Measurements from ENCODE around the gene PVR. TPM values are rescaled to one million over a fixed set of nuclear protein-coding genes. Genes with fewer than 3 reads are reported as not detected.

The PVR gene
- total and polyA plus RNA-seq, 5 donors from 2014 or later = 0.25 to 0.37 TPM; not detected in 3

- Mint-ChIP-seq H3K4me1 (peaks cover 0 to 4% (median 0%) of the 10 kb centered on the region in 4 donors), H3K36me3 (no peaks in the 10 kb centered on the region), H3K4me3 (no peak overlapping the region), H3K27ac (peak overlapping the region in 1 of 3 donors; percentile 56), H3K27me3 (peaks cover 30% of the 10 kb centered on the region), H3K9me3 (no peaks in the 10 kb centered on the region)
- Histone ChIP-seq H3K4me1 (ENCODE audit: control insufficient read depth, insufficient read depth, low read length, poor library complexity, severe bottlenecking) (peaks cover 7% of the 10 kb centered on the region), H3K36me3 (ENCODE audit: control insufficient read depth, insufficient read depth, low read length) (no peaks in the 10 kb centered on the region), H3K9me3 (ENCODE audit: control insufficient read depth in 2 of 2, low read length in 2 of 2) (no peaks in the 10 kb centered on the region), H3K27ac (ENCODE audit: insufficient read depth, low read length, poor library complexity, severe bottlenecking) (no peak overlapping the region), H3K27me3 (ENCODE audit: control insufficient read depth, insufficient read depth, low read length) (peaks cover 5% of the 10 kb centered on the region), H3K4me3 (ENCODE audit: low read depth, low read length) (no peak overlapping the region)
- no peak for ATAC-seq (ENCODE audit: low read depth in 2 of 2)
- DNase-seq = no peak
Observed at GRCh38 chr19:44641501-44642265, 2.0 kb upstream of the PVR start.

GRCh38 chr19:44642377-44642776, 1.3 kb upstream of the PVR start:
- no peak overlapping the region for H3K4me3 ChIP-seq (ENCODE audit: low read depth, low read length)
- ATAC-seq (ENCODE audit: low read depth in 2 of 2) (no peak), DNase-seq (no peak)
- H3K27me3 ChIP-seq (ENCODE audit: control insufficient read depth, insufficient read depth, low read length) = peaks cover 5% of the 10 kb centered on the region
- H3K27me3 Mint-ChIP-seq = peaks cover 30% of the 10 kb centered on the region
- no peaks in the 10 kb centered on the region for H3K36me3 Mint-ChIP-seq
- no peaks in the 10 kb centered on the region for H3K9me3 Mint-ChIP-seq
- H3K9me3 ChIP-seq (ENCODE audit: control insufficient read depth in 2 of 2, low read length in 2 of 2) = no peaks in the 10 kb centered on the region
- peaks cover 0 to 4% (median 0%) of the 10 kb centered on the region in 4 donors for H3K4me1 Mint-ChIP-seq
- peaks cover 7% of the 10 kb centered on the region for H3K4me1 ChIP-seq (ENCODE audit: control insufficient read depth, insufficient read depth, low read length, poor library complexity, severe bottlenecking)
- no peak overlapping the region for H3K27ac ChIP-seq (ENCODE audit: insufficient read depth, low read length, poor library complexity, severe bottlenecking)
- H3K27ac Mint-ChIP-seq = no peak overlapping the region
- H3K4me3 Mint-ChIP-seq = no peak overlapping the region
- H3K36me3 ChIP-seq (ENCODE audit: control insufficient read depth, insufficient read depth, low read length) = no peaks in the 10 kb centered on the region

GRCh38 chr19:44644402-44645016, 799 bp downstream of the PVR start:
- Mint-ChIP-seq H3K9me3 (no peaks in the 10 kb centered on the region), H3K4me3 (peak overlapping the region in 3 of 4 donors; percentile 38 to 44 (median 43)), H3K27ac (no peak overlapping the region), H3K4me1 (peaks cover 0 to 4% (median 0%) of the 10 kb centered on the region in 4 donors), H3K36me3 (no peaks in the 10 kb centered on the region), H3K27me3 (peaks cover 27% of the 10 kb centered on the region)
- no peak overlapping the region for H3K4me3 ChIP-seq (ENCODE audit: low read depth, low read length)
- no peak overlapping the region for H3K27ac ChIP-seq (ENCODE audit: insufficient read depth, low read length, poor library complexity, severe bottlenecking)
- H3K9me3 ChIP-seq (ENCODE audit: control insufficient read depth in 2 of 2, low read length in 2 of 2) = no peaks in the 10 kb centered on the region
- DNase-seq = no peak
- no peaks in the 10 kb centered on the region for H3K36me3 ChIP-seq (ENCODE audit: control insufficient read depth, insufficient read depth, low read length)
- peaks cover 5% of the 10 kb centered on the region for H3K27me3 ChIP-seq (ENCODE audit: control insufficient read depth, insufficient read depth, low read length)
- no peak for ATAC-seq (ENCODE audit: low read depth in 2 of 2)
- H3K4me1 ChIP-seq (ENCODE audit: control insufficient read depth, insufficient read depth, low read length, poor library complexity, severe bottlenecking) = peaks cover 7% of the 10 kb centered on the region

GRCh38 chr19:44645407-44646048, 1.8 kb downstream of the PVR start:
- no peak overlapping the region for H3K4me3 ChIP-seq (ENCODE audit: low read depth, low read length)
- Mint-ChIP-seq H3K27ac (no peak overlapping the region), H3K27me3 (peaks cover 26% of the 10 kb centered on the region), H3K9me3 (no peaks in the 10 kb centered on the region), H3K36me3 (no peaks in the 10 kb centered on the region), H3K4me3 (no peak overlapping the region), H3K4me1 (peaks cover 0 to 4% (median 0%) of the 10 kb centered on the region in 4 donors)
- DNase-seq (no peak), ATAC-seq (ENCODE audit: low read depth in 2 of 2) (no peak)
- H3K9me3 ChIP-seq (ENCODE audit: control insufficient read depth in 2 of 2, low read length in 2 of 2) = no peaks in the 10 kb centered on the region
- peaks cover 5% of the 10 kb centered on the region for H3K27me3 ChIP-seq (ENCODE audit: control insufficient read depth, insufficient read depth, low read length)
- H3K36me3 ChIP-seq (ENCODE audit: control insufficient read depth, insufficient read depth, low read length) = no peaks in the 10 kb centered on the region
- no peak overlapping the region for H3K27ac ChIP-seq (ENCODE audit: insufficient read depth, low read length, poor library complexity, severe bottlenecking)
- peaks cover 7% of the 10 kb centered on the region for H3K4me1 ChIP-seq (ENCODE audit: control insufficient read depth, insufficient read depth, low read length, poor library complexity, severe bottlenecking)

- Mint-ChIP-seq H3K9me3 (no peaks in the 10 kb centered on the region), H3K36me3 (no peaks in the 10 kb centered on the region), H3K27me3 (peaks cover 26% of the 10 kb centered on the region), H3K27ac (no peak overlapping the region), H3K4me3 (no peak overlapping the region), H3K4me1 (peaks cover 0 to 4% (median 0%) of the 10 kb centered on the region in 4 donors)
- H3K36me3 ChIP-seq (ENCODE audit: control insufficient read depth, insufficient read depth, low read length) = no peaks in the 10 kb centered on the region
- ATAC-seq (ENCODE audit: low read depth in 2 of 2) (no peak), DNase-seq (no peak)
- peaks cover 5% of the 10 kb centered on the region for H3K27me3 ChIP-seq (ENCODE audit: control insufficient read depth, insufficient read depth, low read length)
- no peak overlapping the region for H3K27ac ChIP-seq (ENCODE audit: insufficient read depth, low read length, poor library complexity, severe bottlenecking)
- H3K4me1 ChIP-seq (ENCODE audit: control insufficient read depth, insufficient read depth, low read length, poor library complexity, severe bottlenecking) = peaks cover 7% of the 10 kb centered on the region
- H3K4me3 ChIP-seq (ENCODE audit: low read depth, low read length) = no peak overlapping the region
- H3K9me3 ChIP-seq (ENCODE audit: control insufficient read depth in 2 of 2, low read length in 2 of 2) = no peaks in the 10 kb centered on the region
Observed at GRCh38 chr19:44646049-44646416, 2.3 kb downstream of the PVR start.

- peaks cover 5% of the 10 kb centered on the region for H3K27me3 ChIP-seq (ENCODE audit: control insufficient read depth, insufficient read depth, low read length)
- H3K9me3 ChIP-seq (ENCODE audit: control insufficient read depth in 2 of 2, low read length in 2 of 2) = no peaks in the 10 kb centered on the region
- Mint-ChIP-seq H3K9me3 (no peaks in the 10 kb centered on the region), H3K27ac (no peak overlapping the region), H3K4me1 (peaks cover 0 to 4% (median 0%) of the 10 kb centered on the region in 4 donors), H3K27me3 (peaks cover 17% of the 10 kb centered on the region), H3K4me3 (no peak overlapping the region), H3K36me3 (no peaks in the 10 kb centered on the region)
- peaks cover 7% of the 10 kb centered on the region for H3K4me1 ChIP-seq (ENCODE audit: control insufficient read depth, insufficient read depth, low read length, poor library complexity, severe bottlenecking)
- DNase-seq (no peak), ATAC-seq (ENCODE audit: low read depth in 2 of 2) (no peak)
- no peaks in the 10 kb centered on the region for H3K36me3 ChIP-seq (ENCODE audit: control insufficient read depth, insufficient read depth, low read length)
- no peak overlapping the region for H3K4me3 ChIP-seq (ENCODE audit: low read depth, low read length)
- no peak overlapping the region for H3K27ac ChIP-seq (ENCODE audit: insufficient read depth, low read length, poor library complexity, severe bottlenecking)
Observed at GRCh38 chr19:44647144-44647543, 3.4 kb downstream of the PVR start.

GRCh38 chr19:44648631-44649251, 5.0 kb downstream of the PVR start:
- no peak overlapping the region for H3K27ac ChIP-seq (ENCODE audit: insufficient read depth, low read length, poor library complexity, severe bottlenecking)
- H3K4me3 Mint-ChIP-seq = no peak overlapping the region
- H3K27me3 ChIP-seq (ENCODE audit: control insufficient read depth, insufficient read depth, low read length) = peaks cover 5% of the 10 kb centered on the region
- DNase-seq = no peak
- peaks cover 7% of the 10 kb centered on the region for H3K4me1 ChIP-seq (ENCODE audit: control insufficient read depth, insufficient read depth, low read length, poor library complexity, severe bottlenecking)
- peaks cover 0 to 2% (median 0%) of the 10 kb centered on the region in 4 donors for H3K4me1 Mint-ChIP-seq
- peak in 1 of 2 donors; percentile 34 for ATAC-seq (ENCODE audit: low read depth in 2 of 2)
- no peak overlapping the region for H3K4me3 ChIP-seq (ENCODE audit: low read depth, low read length)
- H3K27me3 Mint-ChIP-seq = peaks cover 10% of the 10 kb centered on the region
- H3K9me3 Mint-ChIP-seq = no peaks in the 10 kb centered on the region
- H3K27ac Mint-ChIP-seq = no peak overlapping the region
- no peaks in the 10 kb centered on the region for H3K9me3 ChIP-seq (ENCODE audit: control insufficient read depth in 2 of 2, low read length in 2 of 2)
- H3K36me3 ChIP-seq (ENCODE audit: control insufficient read depth, insufficient read depth, low read length) = no peaks in the 10 kb centered on the region
- no peaks in the 10 kb centered on the region for H3K36me3 Mint-ChIP-seq

Measured in CD4-positive, CD25-positive, alpha-beta regulatory T cell (primary cell).